NT2/D1 (cell line): ENCODE measurements around the gene MFRP.

ENCODE experiments used
- DNase-seq: peaks from one replicate; pipeline ENCODE4 v3.0.0-alpha.2; 2011; ENCODE audit warnings: low read depth, low spot score
- H3K27me3 ChIP-seq: 2 replicates; pipeline ENCODE4 v1.6.0; 2011; ENCODE audit warnings: mild to moderate bottlenecking; ENCODE audit not compliant: insufficient read length, insufficient read depth
- H3K36me3 ChIP-seq: 2 replicates; pipeline ENCODE4 v1.6.1; 2011; ENCODE audit warnings: mild to moderate bottlenecking, low read length, mixed read lengths; ENCODE audit not compliant: insufficient read depth, insufficient read length
- H3K4me1 ChIP-seq: 2 replicates; pipeline ENCODE4 v1.5.1; 2011; ENCODE audit not compliant: insufficient read depth, insufficient read length
- H3K4me3 ChIP-seq: 2 replicates; pipeline ENCODE4 v1.5.1; 2011; ENCODE audit warnings: low read depth; ENCODE audit not compliant: insufficient read length
- H3K9ac ChIP-seq: 2 replicates; pipeline ENCODE4 v1.6.0; 2011; ENCODE audit warnings: low read depth; ENCODE audit not compliant: insufficient read length
- H3K9me3 ChIP-seq: 2 replicates; pipeline ENCODE4 v1.5.1; 2011; ENCODE audit warnings: mild to moderate bottlenecking, low read length; ENCODE audit not compliant: insufficient read depth
- SUZ12 ChIP-seq: IDR thresholded peaks from 2 replicates; pipeline ENCODE4 v1.6.1; 2011; ENCODE audit not compliant: insufficient read length, insufficient read depth; ENCODE audit errors: extremely low read depth
- YY1 ChIP-seq: IDR thresholded peaks from 2 replicates; pipeline ENCODE4 v1.6.1; 2011; ENCODE audit not compliant: insufficient read length, insufficient read depth
- ZNF274 ChIP-seq: IDR thresholded peaks from 2 replicates; pipeline ENCODE4 v1.6.1; 2011; ENCODE audit warnings: mild to moderate bottlenecking, low read depth, low read length

MFRP gene

GRCh38 chr11:119310682-119311052 lies 35.8 kb downstream of the MFRP start:
- peaks cover 3% of the 10 kb centered on the region for H3K27me3 ChIP-seq
- H3K4me3 ChIP-seq, result no peak overlapping the region
- TF ChIP-seq ZNF274 (no peak), YY1 (no peak), SUZ12 (no peak)
- no peaks in the 10 kb centered on the region for H3K9me3 ChIP-seq
- no peak for DNase-seq
- peaks cover 5% of the 10 kb centered on the region for H3K4me1 ChIP-seq
- no peak overlapping the region for H3K9ac ChIP-seq
- H3K36me3 ChIP-seq, result peaks cover 81% of the 10 kb centered on the region

GRCh38 chr11:119309953-119310681 lies 36.4 kb downstream of the MFRP start:
- no peak for DNase-seq

GRCh38 chr11:119309411-119309810 lies 37.1 kb downstream of the MFRP start:
- no peak for TF ChIP-seq SUZ12
- TF ChIP-seq ZNF274, result no peak
- TF ChIP-seq YY1, result no peak
- Histone ChIP-seq H3K4me3 (no peak overlapping the region), H3K9ac (no peak overlapping the region), H3K4me1 (no peaks in the 10 kb centered on the region), H3K27me3 (no peaks in the 10 kb centered on the region), H3K36me3 (peaks cover 77% of the 10 kb centered on the region), H3K9me3 (no peaks in the 10 kb centered on the region)
- no peak for DNase-seq

More at GRCh38 chr11:119309953-119310681, 36.4 kb downstream of the MFRP start:
- Histone ChIP-seq H3K27me3 (no peaks in the 10 kb centered on the region), H3K36me3 (peaks cover 84% of the 10 kb centered on the region), H3K4me1 (peaks cover 4% of the 10 kb centered on the region), H3K9me3 (no peaks in the 10 kb centered on the region), H3K4me3 (no peak overlapping the region), H3K9ac (no peak overlapping the region)
- no peak for TF ChIP-seq YY1
- TF ChIP-seq ZNF274, result no peak
- no peak for TF ChIP-seq SUZ12

- DNase-seq, result no peak
- no peak for TF ChIP-seq SUZ12
- no peak for TF ChIP-seq ZNF274
- no peak for TF ChIP-seq YY1
- H3K9me3 ChIP-seq, result no peaks in the 10 kb centered on the region
- peaks cover 78% of the 10 kb centered on the region for H3K36me3 ChIP-seq
- H3K4me3 ChIP-seq, result no peak overlapping the region
- no peaks in the 10 kb centered on the region for H3K4me1 ChIP-seq
- H3K27me3 ChIP-seq, result no peaks in the 10 kb centered on the region
- no peak overlapping the region for H3K9ac ChIP-seq
These were observed 38.5 kb downstream of the MFRP start for GRCh38 chr11:119307974-119308373.

GRCh38 chr11:119307219-119307618 lies 39.3 kb downstream of the MFRP start:
- Histone ChIP-seq H3K9me3 (no peaks in the 10 kb centered on the region), H3K4me3 (no peak overlapping the region), H3K27me3 (no peaks in the 10 kb centered on the region), H3K9ac (no peak overlapping the region), H3K4me1 (no peaks in the 10 kb centered on the region), H3K36me3 (peaks cover 78% of the 10 kb centered on the region)
- no peak for TF ChIP-seq ZNF274
- no peak for TF ChIP-seq SUZ12
- no peak for TF ChIP-seq YY1
- DNase-seq, result no peak

GRCh38 chr11:119306373-119306890 lies 40.1 kb downstream of the MFRP start:
- H3K4me3 ChIP-seq, result no peak overlapping the region
- DNase-seq, result no peak
- H3K9me3 ChIP-seq, result no peaks in the 10 kb centered on the region
- H3K4me1 ChIP-seq, result no peaks in the 10 kb centered on the region
- no peak for TF ChIP-seq ZNF274
- TF ChIP-seq SUZ12, result no peak
- TF ChIP-seq YY1, result no peak
- no peak overlapping the region for H3K9ac ChIP-seq
- H3K27me3 ChIP-seq, result no peaks in the 10 kb centered on the region
- peaks cover 78% of the 10 kb centered on the region for H3K36me3 ChIP-seq

GRCh38 chr11:119305556-119306372 lies 40.7 kb downstream of the MFRP start:
- Histone ChIP-seq H3K4me1 (no peaks in the 10 kb centered on the region), H3K9me3 (no peaks in the 10 kb centered on the region), H3K27me3 (no peaks in the 10 kb centered on the region), H3K4me3 (no peak overlapping the region), H3K36me3 (peaks cover 78% of the 10 kb centered on the region), H3K9ac (no peak overlapping the region)
- TF ChIP-seq ZNF274 (no peak), YY1 (no peak), SUZ12 (no peak)
- no peak for DNase-seq
